Ovary (tissue), 9 donors: ENCODE measurements around the gene AANAT. TPM values are rescaled to one million over a fixed set of nuclear protein-coding genes. Genes with fewer than 3 reads are reported as not detected.

Experiments used
- DNase-seq, 5 donors: peaks; one replicate each; pipeline ENCODE4 v3.0.0-alpha.2; 2019 to 2020
- H3K27ac ChIP-seq, 2 donors: fragments of 200-600 bp; one replicate each; pipeline versions ENCODE4 v1.5.1 to v1.8.0; 2019 to 2022
- H3K27me3 ChIP-seq: fragments of 200-600 bp; one replicate; pipeline ENCODE4 v1.8.0; 2022
- H3K36me3 ChIP-seq: fragments of 200-600 bp; sonication (generic); one replicate; pipeline ENCODE4 v1.5.1; 2019
- H3K4me1 ChIP-seq: one replicate; pipeline ENCODE4 v1.8.1; 2013; ENCODE audit warnings: mild to moderate bottlenecking, moderate library complexity; ENCODE audit not compliant: insufficient read depth
- H3K4me3 ChIP-seq: fragments of 200-600 bp; sonication (generic); one replicate; pipeline ENCODE4 v1.5.1; 2017
- H3K9me3 ChIP-seq, 2 donors: fragments of 200-600 bp in 1 of 2; sonication (generic) in 1 of 2; one replicate each; pipeline versions ENCODE4 v1.5.1 to v1.8.1; 2013 to 2019; ENCODE audit warnings: mild to moderate bottlenecking in 1 of 2, moderate library complexity in 1 of 2
- EP300 ChIP-seq: sonication (generic); formaldehyde crosslinking; IDR thresholded peaks from one replicate; pipeline ENCODE4 v1.6.1; 2017; ENCODE audit warnings: antibody characterized with exemption
- POLR2A ChIP-seq: fragments of 450-650 bp; IDR thresholded peaks from one replicate; pipeline ENCODE4 v1.6.1; 2017; ENCODE audit warnings: antibody characterized with exemption, mild to moderate bottlenecking, moderate library complexity
- WGBS, 3 donors: extraction: QIAGEN DNeasy Blood & Tissue Kit in 1 of 3; methylation state at CpG; one replicate each; pipeline versions ENCODE4 v1.1.5 to v1.1.7; 2013 to 2017; 5-methylcytosine and 5-hydroxymethylcytosine counted together
- intact Hi-C, 4 donors: fragments of 100-400 bp; cut with DNase I; formaldehyde crosslinking; loops; one replicate each; pipeline versions ENCODE4 v1.11.0 to v1.15.1; 2022 to 2023
- polyA plus RNA-seq, 2 donors: library from polyadenylated mRNA; stranded (reverse); fragments of 200-250 nt in 1 of 2; fragments of 350-450 nt in 1 of 2; fragmentation: Illumina TruSeq in 1 of 2; extraction: RNeasy Lipid Tissue Mini Kit (QIAGEN cat#74804) in 1 of 2; gene quantifications; one replicate each; pipeline ENCODE4 v1.2.3, GENCODE V29; 2013 to 2014
- total RNA-seq, 7 donors: library from RNA; depleted of rRNA in 2 of 7; stranded (reverse); fragments of >200 nt in 2 of 7; fragmentation: NEBNext Ultra II Directional in 3 of 7; extraction: Animal tissue kit (Norgen Biotek cat#: 25700) in 3 of 7; gene quantifications; one replicate each; pipeline versions ENCODE4 v1.1.0 to v1.2.4, GENCODE V29; 2016 to 2023
- TF ChIP-seq, protein P1 (sequence below), 3 donors: fragments of 450-650 bp in 2 of 3; fragments of 200-600 bp in 1 of 3; IDR thresholded peaks; one replicate each; pipeline versions ENCODE4 v1.5.1 to v1.8.0; 2016 to 2022; ENCODE audit warnings: antibody characterized with exemption in 3 of 3, mild to moderate bottlenecking in 1 of 3
- donor health status: DM: no; HTN: no; CAD: no; lungs with moderate emphysema.
- donor health status: DM: no; HTN: no; CAD: no.
- donor health status: Bipolar disorder and iron deficiency.
- donor health status: DM: yes; HTN: yes; CAD: no.
- donor health status: DM: no; HTN: no; CAD: no.
- donor health status: DM: yes; HTN: yes; CAD: no.

Gene AANAT
- total and polyA plus RNA-seq, 9 donors: not detected

- intact Hi-C loops: loop anchor here in 1 of 4 donors (10.0 kb wide), 1 partner anchor 196 kb away; the partner anchor contains the start of gene QRICH2
- TF ChIP-seq, protein P1, sequence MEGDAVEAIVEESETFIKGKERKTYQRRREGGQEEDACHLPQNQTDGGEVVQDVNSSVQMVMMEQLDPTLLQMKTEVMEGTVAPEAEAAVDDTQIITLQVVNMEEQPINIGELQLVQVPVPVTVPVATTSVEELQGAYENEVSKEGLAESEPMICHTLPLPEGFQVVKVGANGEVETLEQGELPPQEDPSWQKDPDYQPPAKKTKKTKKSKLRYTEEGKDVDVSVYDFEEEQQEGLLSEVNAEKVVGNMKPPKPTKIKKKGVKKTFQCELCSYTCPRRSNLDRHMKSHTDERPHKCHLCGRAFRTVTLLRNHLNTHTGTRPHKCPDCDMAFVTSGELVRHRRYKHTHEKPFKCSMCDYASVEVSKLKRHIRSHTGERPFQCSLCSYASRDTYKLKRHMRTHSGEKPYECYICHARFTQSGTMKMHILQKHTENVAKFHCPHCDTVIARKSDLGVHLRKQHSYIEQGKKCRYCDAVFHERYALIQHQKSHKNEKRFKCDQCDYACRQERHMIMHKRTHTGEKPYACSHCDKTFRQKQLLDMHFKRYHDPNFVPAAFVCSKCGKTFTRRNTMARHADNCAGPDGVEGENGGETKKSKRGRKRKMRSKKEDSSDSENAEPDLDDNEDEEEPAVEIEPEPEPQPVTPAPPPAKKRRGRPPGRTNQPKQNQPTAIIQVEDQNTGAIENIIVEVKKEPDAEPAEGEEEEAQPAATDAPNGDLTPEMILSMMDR (IDR thresholded peaks at IDR 0.05): no peak
- TF ChIP-seq POLR2A (no peak), EP300 (no peak)
- peak overlapping the region; percentile 23 to 80 for H3K27ac ChIP-seq
- no peaks in the 10 kb centered on the region for H3K27me3 ChIP-seq
- H3K36me3 ChIP-seq: no peaks in the 10 kb centered on the region
- peaks cover 25% of the 10 kb centered on the region for H3K4me1 ChIP-seq
- WGBS, 3 donors: 13 to 50% (median 27%) methylated on average over 4 to 10 of the region's 10 CpGs
- DNase-seq: no peak
- H3K4me3 ChIP-seq: peak overlapping the region; percentile 38
- H3K9me3 ChIP-seq: no peaks in the 10 kb centered on the region
Observed at GRCh38 chr17:76500747-76501017, 33.3 kb downstream of the AANAT start.

- Histone ChIP-seq H3K4me1 (peaks cover 25% of the 10 kb centered on the region), H3K9me3 (no peaks in the 10 kb centered on the region), H3K4me3 (peak within 1 kb of the TSS; percentile 38), H3K36me3 (no peaks in the 10 kb centered on the region), H3K27ac (peak within 1 kb of the TSS; percentile 23 to 80), H3K27me3 (no peaks in the 10 kb centered on the region)
- TF ChIP-seq, protein P1 (IDR thresholded peaks at IDR 0.05): no peak
- TF ChIP-seq POLR2A (no peak), EP300 (no peak)
- 0 to 1% (median 1%) methylated on average over 24 to 72 of the region's 72 CpGs for whole genome bisulfite sequencing, 3 donors
- intact Hi-C loops: loop anchor here in 1 of 4 donors (10.0 kb wide), 1 partner anchor 196 kb away; the partner anchor contains the start of gene QRICH2
- DNase-seq: peak; percentile 89 to 97 (median 94)
Observed at GRCh38 chr17:76501018-76501826, 33.8 kb downstream of the AANAT start, which contains the start of gene RHBDF2. TSS of gene RHBDF2 (minus strand) at chr17:76501423. CDS start at chr17:76481524, 19,899 bp downstream.

DNA sequence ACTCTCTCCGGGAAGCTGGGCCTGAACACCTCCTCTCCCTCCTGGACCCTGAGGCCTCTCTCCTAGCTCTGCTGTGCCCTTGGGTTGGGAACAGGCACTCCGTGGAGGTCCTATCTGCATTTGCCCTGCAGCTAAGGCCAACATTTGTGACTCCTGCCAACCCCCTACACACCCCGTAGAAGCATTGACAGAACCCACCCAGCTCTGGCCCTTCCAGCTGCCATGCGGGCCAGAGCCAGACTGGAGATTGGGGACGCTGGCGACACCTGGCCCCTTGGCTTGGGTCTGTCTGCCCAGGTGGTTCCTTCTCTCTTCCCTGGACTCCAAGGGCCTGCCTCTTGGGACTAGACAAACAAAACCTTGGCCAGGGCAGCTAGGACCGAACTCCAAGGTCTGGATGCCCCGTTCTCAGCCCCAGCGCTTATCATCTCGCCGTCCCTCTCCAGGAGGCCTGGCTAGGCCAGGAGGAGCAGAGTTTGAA lies 34.5 kb downstream of the AANAT start:
- Histone ChIP-seq H3K4me3 (peak overlapping the region; percentile 38), H3K36me3 (no peaks in the 10 kb centered on the region), H3K9me3 (no peaks in the 10 kb centered on the region), H3K27ac (peak overlapping the region; percentile 23 to 80), H3K27me3 (no peaks in the 10 kb centered on the region), H3K4me1 (peaks cover 25% of the 10 kb centered on the region)
- intact Hi-C loops: loop anchor here in 1 of 4 donors (10.0 kb wide), 1 partner anchor 197 kb away; the partner anchor contains the start of gene QRICH2
- 39 to 54% (median 40%) methylated on average over 11 of the region's 11 CpGs for WGBS, 3 donors
- no peak for TF ChIP-seq EP300
- no peak for TF ChIP-seq POLR2A
- TF ChIP-seq, protein P1 (IDR thresholded peaks at IDR 0.05): no peak
- DNase-seq: peak in 1 of 5 donors; percentile 72

DNA sequence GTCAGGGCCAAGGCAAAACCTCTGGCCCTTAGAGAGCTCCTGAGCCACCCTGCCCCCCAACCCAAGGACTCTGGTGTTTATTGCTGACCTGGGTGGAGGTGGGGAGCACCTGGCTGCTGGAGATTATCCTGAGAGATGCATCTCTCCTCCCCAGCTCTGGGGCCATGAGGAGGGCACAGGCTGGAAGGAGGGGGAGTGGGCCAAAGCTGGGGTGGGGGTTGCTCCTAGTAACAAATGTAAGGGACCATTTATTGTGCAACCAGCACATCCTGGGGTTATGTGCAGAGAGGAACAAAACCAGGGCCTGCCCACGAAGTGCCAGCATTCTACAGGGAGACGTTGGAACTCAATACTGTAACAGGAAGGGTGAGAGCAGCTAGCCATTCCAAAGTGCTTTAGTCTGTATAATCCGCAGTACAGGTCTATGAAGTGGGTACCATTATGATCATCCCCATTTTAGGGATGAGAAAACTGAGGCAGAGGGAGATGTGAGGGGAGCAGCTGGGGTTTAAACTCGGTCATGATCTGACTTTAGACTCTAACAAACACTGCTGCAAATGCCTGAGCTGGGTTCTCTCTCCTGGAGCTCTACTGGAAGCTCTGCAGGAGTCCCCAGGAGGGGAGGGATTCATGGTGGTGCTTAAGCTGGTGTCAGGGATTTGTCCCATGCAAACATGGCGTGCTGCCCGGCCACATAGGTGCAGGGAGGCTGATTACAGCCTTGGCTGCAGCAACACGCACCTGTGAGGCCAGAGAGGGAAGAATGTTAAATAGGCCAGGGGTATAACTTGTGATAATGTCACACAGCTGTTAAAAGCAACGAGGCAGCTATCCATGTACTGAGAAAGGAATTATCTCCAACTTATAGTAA lies 35.2 kb downstream of the AANAT start:
- no peaks in the 10 kb centered on the region for H3K9me3 ChIP-seq
- no peaks in the 10 kb centered on the region for H3K27me3 ChIP-seq
- no peaks in the 10 kb centered on the region for H3K36me3 ChIP-seq
- intact Hi-C loops: loop anchor here in 1 of 4 donors (10.0 kb wide), 1 partner anchor 198 kb away; the partner anchor contains the start of gene QRICH2
- WGBS, 3 donors: 69 to 76% (median 74%) methylated on average over 8 of the region's 8 CpGs
- DNase-seq: no peak
- no peak overlapping the region for H3K4me3 ChIP-seq
- TF ChIP-seq, protein P1 (IDR thresholded peaks at IDR 0.05): no peak
- TF ChIP-seq EP300 (no peak), POLR2A (no peak)
- peaks cover 23% of the 10 kb centered on the region for H3K4me1 ChIP-seq
- H3K27ac ChIP-seq: peak overlapping the region in 1 of 2 donors; percentile 80
